Measurements from ENCODE around the gene GOLM1.

GOLM1 gene

GRCh38 chr9:85994191-85994590 is 105.2 kb downstream of the GOLM1 start:
- DNase-seq (ENCODE audit: low read depth), result no peak
- H3K4me3 ChIP-seq (ENCODE audit: low read depth, low read length), result no peak overlapping the region
- no peak for TF ChIP-seq CTCF (IDR thresholded peaks at IDR 0.05; ENCODE audit: control insufficient read depth, extremely low read depth, insufficient read depth)

- no peak overlapping the region for H3K4me3 ChIP-seq (ENCODE audit: low read depth, low read length)
- TF ChIP-seq CTCF (IDR thresholded peaks at IDR 0.05; ENCODE audit: control insufficient read depth, extremely low read depth, insufficient read depth), result no peak
- DNase-seq (ENCODE audit: low read depth), result no peak
Observed at GRCh38 chr9:85987236-85987635, 112.1 kb downstream of the GOLM1 start.

- TF ChIP-seq CTCF (IDR thresholded peaks at IDR 0.05; ENCODE audit: control insufficient read depth, extremely low read depth, insufficient read depth), result no peak
- no peak overlapping the region for H3K4me3 ChIP-seq (ENCODE audit: low read depth, low read length)
- DNase-seq (ENCODE audit: low read depth), result no peak
Observed at GRCh38 chr9:85984457-85984856, 114.9 kb downstream of the GOLM1 start.

- H3K4me3 ChIP-seq (ENCODE audit: low read depth, low read length), result no peak overlapping the region
- DNase-seq (ENCODE audit: low read depth), result no peak
- TF ChIP-seq CTCF (IDR thresholded peaks at IDR 0.05; ENCODE audit: control insufficient read depth, extremely low read depth, insufficient read depth), result no peak
Observed at GRCh38 chr9:85981369-85981768, 118.0 kb downstream of the GOLM1 start.

- DNase-seq (ENCODE audit: low read depth), result no peak
- TF ChIP-seq CTCF (IDR thresholded peaks at IDR 0.05; ENCODE audit: control insufficient read depth, extremely low read depth, insufficient read depth), result no peak
- no peak overlapping the region for H3K4me3 ChIP-seq (ENCODE audit: low read depth, low read length)
Observed at GRCh38 chr9:85978496-85978895, 120.9 kb downstream of the GOLM1 start.

All from LNCaP clone FGC (cell line).